HEK293 (cell line): ENCODE measurements around the gene LRP1B.
A peak's percentile ranks its signal among the peaks of the same experiment; 100 is the strongest.

Source experiments
- CTCF ChIA-PET: fragments of 350-600 bp; formaldehyde crosslinking; extraction: SDS; loops from one replicate; lab custom pipeline; 2021; ENCODE audit warnings: antibody characterized with exemption; lab: Yijun Ruan, JAX
- POLR2A ChIA-PET: fragments of 300-600 bp; formaldehyde crosslinking; extraction: SDS; loops from one replicate; lab custom pipeline; 2020; ENCODE audit warnings: antibody characterized with exemption, inconsistent platforms; lab: Yijun Ruan, JAX
- H3K27ac ChIP-seq: fragments of 200-500 bp; sonication (Bioruptor generic); 2 replicates; pipeline ENCODE4 v1.5.1; 2014; ENCODE audit warnings: low read depth, low read length, control low read depth, inconsistent platforms; ENCODE audit errors: extremely low read depth
- H3K36me3 ChIP-seq, 2 experiments: fragments of 200-500 bp in 1 of 2; sonication (Bioruptor generic) in 1 of 2; 1 replicate in 1 of 2; 2 replicates in 1 of 2; pipeline ENCODE4 v1.5.1; 2014 to 2017; ENCODE audit warnings: inconsistent platforms in 2 of 2, low read length in 2 of 2; ENCODE audit not compliant: control insufficient read depth in 2 of 2, insufficient read depth in 1 of 2
- H3K4me1 ChIP-seq: fragments of 200-500 bp; sonication (Bioruptor generic); 2 replicates; pipeline ENCODE4 v1.5.1; 2014; ENCODE audit warnings: mild to moderate bottlenecking, low read length, inconsistent platforms; ENCODE audit not compliant: control insufficient read depth, insufficient read depth
- H3K4me3 ChIP-seq: 2 replicates; pipeline ENCODE4 v1.5.1; 2011; ENCODE audit warnings: low read depth, mild to moderate bottlenecking, control low read depth, low read length, moderate library complexity
- H3K9me3 ChIP-seq: fragments of 200-500 bp; sonication (Bioruptor generic); 2 replicates; pipeline ENCODE4 v1.5.1; 2014; ENCODE audit warnings: low read depth, low read length, inconsistent platforms; ENCODE audit not compliant: control insufficient read depth, insufficient read depth
- MEIS1 ChIP-seq: sonication (generic); formaldehyde crosslinking; IDR thresholded peaks from 2 replicates; pipeline ENCODE4 v1.8.1; 2022; ENCODE audit warnings: missing genetic modification reagents, mild to moderate bottlenecking, borderline replicate concordance
- PATZ1 ChIP-seq: fragments of 450-650 bp; formaldehyde crosslinking; IDR thresholded peaks from 2 replicates; pipeline ENCODE4 v1.5.1; 2016; ENCODE audit warnings: missing biosample characterization, missing genetic modification characterization
- PRDM2 ChIP-seq: fragments of 450-650 bp; formaldehyde crosslinking; IDR thresholded peaks from 2 replicates; pipeline ENCODE4 v1.5.1; 2016; ENCODE audit warnings: missing biosample characterization, missing genetic modification characterization, borderline replicate concordance
- PRDM4 ChIP-seq: fragments of 450-650 bp; formaldehyde crosslinking; IDR thresholded peaks from 2 replicates; pipeline ENCODE4 v1.5.1; 2017; ENCODE audit warnings: missing biosample characterization, missing genetic modification characterization
- PRDM6 ChIP-seq: fragments of 450-650 bp; formaldehyde crosslinking; IDR thresholded peaks from 2 replicates; pipeline ENCODE4 v1.5.1; 2017; ENCODE audit warnings: missing biosample characterization, missing genetic modification characterization
- RBAK ChIP-seq: fragments of 450-650 bp; formaldehyde crosslinking; IDR thresholded peaks from 2 replicates; pipeline ENCODE4 v1.5.1; 2016; ENCODE audit warnings: missing biosample characterization, missing genetic modification characterization
- SP7 ChIP-seq: fragments of 450-650 bp; formaldehyde crosslinking; IDR thresholded peaks from 2 replicates; pipeline ENCODE4 v1.5.1; 2016; ENCODE audit warnings: missing biosample characterization, missing genetic modification characterization
- ZBTB11 ChIP-seq: fragments of 450-650 bp; formaldehyde crosslinking; conservative IDR thresholded peaks from 2 replicates; pipeline ENCODE4 v1.5.1; 2016; ENCODE audit warnings: low read depth, missing biosample characterization, missing genetic modification characterization
- ZEB2 ChIP-seq: fragments of 450-650 bp; formaldehyde crosslinking; IDR thresholded peaks from 2 replicates; pipeline ENCODE4 v1.5.1; 2016; ENCODE audit warnings: missing biosample characterization, missing genetic modification characterization
- ZFP3 ChIP-seq: fragments of 450-650 bp; formaldehyde crosslinking; IDR thresholded peaks from 2 replicates; pipeline ENCODE4 v1.5.1; 2016; ENCODE audit warnings: low read depth, missing biosample characterization, missing genetic modification characterization
- ZNF24 ChIP-seq: fragments of 450-650 bp; formaldehyde crosslinking; IDR thresholded peaks from 2 replicates; pipeline ENCODE4 v1.5.1; 2016; ENCODE audit warnings: missing biosample characterization, missing genetic modification characterization
- ZNF335 ChIP-seq: fragments of 450-650 bp; formaldehyde crosslinking; conservative IDR thresholded peaks from 2 replicates; pipeline ENCODE4 v1.5.1; 2016; ENCODE audit warnings: missing biosample characterization, missing genetic modification characterization
- ZNF555 ChIP-seq: fragments of 450-650 bp; formaldehyde crosslinking; conservative IDR thresholded peaks from 2 replicates; pipeline ENCODE4 v1.5.1; 2017; ENCODE audit warnings: missing biosample characterization, mild to moderate bottlenecking, missing genetic modification characterization, inconsistent platforms

LRP1B gene

GRCh38 chr2:142130111-142131009 is 456 bp downstream of the LRP1B start (continued):
- TF ChIP-seq ZBTB11 (peak; percentile 85), MEIS1 (no peak), PRDM2 (tag by site-specific recombination) (no peak), PATZ1 (tag by site-specific recombination) (peak; percentile 18; the same call in 1 of the 2 replicates), ZNF555 (no peak), ZEB2 (tag by site-specific recombination) (0 out of 2 replicates have a peak, but pooled peaks have one; percentile 16), PRDM4 (tag by site-specific recombination) (peak; percentile 90), ZNF24 (tag by site-specific recombination) (no peak)

- Histone ChIP-seq H3K36me3 (no peaks in the 10 kb centered on the region), H3K27ac (no peak overlapping the region), H3K4me3 (no peak overlapping the region), H3K9me3 (no peaks in the 10 kb centered on the region)
- POLR2A ChIA-PET: no interaction called here
- TF ChIP-seq PRDM6 (tag by site-specific recombination): 0 out of 2 replicates have a peak, but pooled peaks have one; percentile 26
- no peak for TF ChIP-seq ZFP3 (tag by site-specific recombination)
- TF ChIP-seq SP7 (tag by site-specific recombination): no peak
- TF ChIP-seq ZNF335: peak; percentile 17; the same call in 1 of the 2 replicates
- no peak for TF ChIP-seq RBAK
- TF ChIP-seq, all 188 proteins: peak for 2
- H3K4me1 ChIP-seq: peaks cover 2% of the 10 kb centered on the region
- CTCF ChIA-PET: no interaction called here
Observed at GRCh38 chr2:142128105-142128504, 2.7 kb downstream of the LRP1B start.
